Mesodermal cell (in vitro differentiated cells): Measurements from ENCODE around the gene POFUT1.
"Not testable (repeated sequence)": the region's sequence is repeated elsewhere in the genome, so short reads cannot be mapped to it uniquely, and the experiment has no call there.

Experiments
- H3K27ac ChIP-seq: 2 replicates; pipeline ENCODE4 v1.7.0; 2013; ENCODE audit warnings: mild to moderate bottlenecking, low read depth, low read length, moderate library complexity; ENCODE audit not compliant: severe bottlenecking
- H3K36me3 ChIP-seq: 2 replicates; pipeline ENCODE4 v1.7.1; 2013; ENCODE audit warnings: mild to moderate bottlenecking, low read length, moderate library complexity; ENCODE audit not compliant: control insufficient read depth, insufficient read depth
- H3K4me1 ChIP-seq: one replicate; pipeline ENCODE4 v1.7.1; 2013; ENCODE audit warnings: mild to moderate bottlenecking, low read length; ENCODE audit not compliant: insufficient read depth, control insufficient read depth, poor library complexity, severe bottlenecking
- H3K4me3 ChIP-seq: 2 replicates; pipeline ENCODE4 v1.7.0; 2013; ENCODE audit warnings: low read length, control low read depth, mild to moderate bottlenecking; ENCODE audit not compliant: insufficient read depth, poor library complexity, severe bottlenecking; ENCODE audit errors: extremely low read depth
- H3K9me3 ChIP-seq: 2 replicates; pipeline ENCODE4 v1.7.1; 2013; ENCODE audit warnings: mild to moderate bottlenecking, low read length, moderate library complexity; ENCODE audit not compliant: control insufficient read depth
- WGBS, 2 experiments: methylation state at CpG; one replicate each; pipeline ENCODE4 v1.1.5; 2013; ENCODE audit warnings: missing lambda C conversion rate in 2 of 2; ENCODE audit not compliant: insufficient coverage in 2 of 2; 5-methylcytosine and 5-hydroxymethylcytosine counted together

The POFUT1 gene

GRCh38 chr20:32189123-32189410 is 18.6 kb upstream of the POFUT1 start:
- Histone ChIP-seq H3K27ac (no peak overlapping the region), H3K4me3 (peak overlapping the region; percentile 48), H3K4me1 (peaks cover 4% of the 10 kb centered on the region)

GRCh38 chr20:32189691-32190615 is 17.7 kb upstream of the POFUT1 start:
- Histone ChIP-seq H3K9me3 (no peaks in the 10 kb centered on the region), H3K4me3 (peak overlapping the region; percentile 48), H3K4me1 (peaks cover 4% of the 10 kb centered on the region), H3K27ac (peak overlapping the region; percentile 36), H3K36me3 (peaks cover 13% of the 10 kb centered on the region)
- WGBS, 2 experiments = 11 to 19% methylated on average over 45 to 69 of the region's 88 CpGs

More at GRCh38 chr20:32189123-32189410, 18.6 kb upstream of the POFUT1 start:
- Histone ChIP-seq H3K36me3 (peaks cover 8% of the 10 kb centered on the region), H3K9me3 (no peaks in the 10 kb centered on the region)
- 98 to 99% methylated on average over 8 to 9 of the region's 9 CpGs for WGBS, 2 experiments

- Histone ChIP-seq H3K36me3 (peaks cover 21% of the 10 kb centered on the region), H3K9me3 (no peaks in the 10 kb centered on the region), H3K4me1 (peaks cover 4% of the 10 kb centered on the region), H3K4me3 (peak overlapping the region; percentile 48), H3K27ac (no peak overlapping the region)
- 38 to 41% methylated on average over 14 of the region's 14 CpGs for WGBS, 2 experiments
Observed at GRCh38 chr20:32190616-32191415, 16.9 kb upstream of the POFUT1 start.

GRCh38 chr20:32191422-32191821 is 16.3 kb upstream of the POFUT1 start:
- H3K9me3 ChIP-seq = no peaks in the 10 kb centered on the region
- H3K27ac ChIP-seq = peak overlapping the region; percentile 0
- WGBS, 2 experiments = 81 to 95% methylated on average over 3 of the region's 3 CpGs
- peaks cover 27% of the 10 kb centered on the region for H3K36me3 ChIP-seq
- H3K4me3 ChIP-seq = no peak overlapping the region
- peaks cover 4% of the 10 kb centered on the region for H3K4me1 ChIP-seq

- peaks cover 4% of the 10 kb centered on the region for H3K4me1 ChIP-seq
- H3K4me3 ChIP-seq = no peak overlapping the region
- H3K9me3 ChIP-seq = no peaks in the 10 kb centered on the region
- peaks cover 32% of the 10 kb centered on the region for H3K36me3 ChIP-seq
- peak overlapping the region; percentile 0 for H3K27ac ChIP-seq
Observed at GRCh38 chr20:32191873-32192272, 15.8 kb upstream of the POFUT1 start.

- Histone ChIP-seq H3K4me3 (no peak overlapping the region), H3K27ac (no peak overlapping the region), H3K36me3 (peaks cover 40% of the 10 kb centered on the region), H3K9me3 (no peaks in the 10 kb centered on the region), H3K4me1 (peaks cover 4% of the 10 kb centered on the region)
- 78 to 100% methylated on average over 1 of the region's 3 CpGs for WGBS, 2 experiments
Observed at GRCh38 chr20:32192698-32193097, 15.0 kb upstream of the POFUT1 start.

- 91 to 96% methylated on average over 4 of the region's 5 CpGs for WGBS, 2 experiments
- H3K4me1 ChIP-seq, H3K4me3 ChIP-seq, H3K9me3 ChIP-seq, H3K27ac ChIP-seq: not testable (repeated sequence)
- peaks cover 46% of the 10 kb centered on the region for H3K36me3 ChIP-seq
Observed at GRCh38 chr20:32193336-32193735, 14.3 kb upstream of the POFUT1 start.

GRCh38 chr20:32193996-32194395 is 13.7 kb upstream of the POFUT1 start:
- no peak overlapping the region for H3K27ac ChIP-seq
- H3K9me3 ChIP-seq = no peaks in the 10 kb centered on the region
- H3K36me3 ChIP-seq = peaks cover 53% of the 10 kb centered on the region
- peaks cover 4% of the 10 kb centered on the region for H3K4me1 ChIP-seq
- no peak overlapping the region for H3K4me3 ChIP-seq
- WGBS, 2 experiments = 93 to 96% methylated on average over 5 to 6 of the region's 6 CpGs

GRCh38 chr20:32195581-32195980 is 12.1 kb upstream of the POFUT1 start:
- no peak overlapping the region for H3K27ac ChIP-seq
- no peaks in the 10 kb centered on the region for H3K4me1 ChIP-seq
- no peak overlapping the region for H3K4me3 ChIP-seq
- WGBS, 2 experiments = 94 to 97% methylated on average over 6 of the region's 7 CpGs
- H3K36me3 ChIP-seq = peaks cover 69% of the 10 kb centered on the region
- no peaks in the 10 kb centered on the region for H3K9me3 ChIP-seq

- not testable (repeated sequence) for H3K9me3 ChIP-seq, H3K4me1 ChIP-seq, H3K27ac ChIP-seq, H3K4me3 ChIP-seq
- WGBS, 2 experiments = 93 to 100% methylated on average over 4 of the region's 11 CpGs
- peaks cover 79% of the 10 kb centered on the region for H3K36me3 ChIP-seq
Observed at GRCh38 chr20:32196613-32197012, 11.1 kb upstream of the POFUT1 start.

- H3K27ac ChIP-seq, H3K4me3 ChIP-seq, H3K4me1 ChIP-seq, H3K9me3 ChIP-seq: not testable (repeated sequence)
- H3K36me3 ChIP-seq = peaks cover 79% of the 10 kb centered on the region
- WGBS, 2 experiments = 95 to 96% methylated on average over 18 of the region's 20 CpGs
Observed at GRCh38 chr20:32197136-32197535, 10.5 kb upstream of the POFUT1 start.
